Prostate gland (tissue), 2 donors: ENCODE data around the gene NUFIP1. TPM values are rescaled to one million over a fixed set of nuclear protein-coding genes. Genes with fewer than 3 reads are reported as not detected.

Source experiments
- DNase-seq: peaks from one replicate; pipeline ENCODE4 v3.0.0-alpha.2; 2019; ENCODE audit warnings: low spot score
- H3K27ac ChIP-seq, 2 donors: fragments of 200-600 bp; sonication (generic); 2 replicates each; pipeline ENCODE4 v1.5.1; 2017 to 2019
- H3K27me3 ChIP-seq: fragments of 200-600 bp; sonication (generic); replicated peaks from 2 replicates; pipeline ENCODE4 v1.5.1; 2019; ENCODE audit not compliant: insufficient read depth
- H3K36me3 ChIP-seq, 2 donors: fragments of 200-600 bp; sonication (generic); 1 replicate in 1 of 2; 2 replicates in 1 of 2; pipeline versions ENCODE4 v1.5.1 to v1.8.1; 2017 to 2019
- H3K4me1 ChIP-seq: fragments of 200-600 bp; sonication (generic); replicated peaks from 2 replicates; pipeline ENCODE4 v1.5.1; 2019
- H3K4me3 ChIP-seq, 2 donors: fragments of 200-600 bp; sonication (generic); 2 replicates each; pipeline ENCODE4 v1.5.1; 2017 to 2019
- H3K9me3 ChIP-seq: fragments of 200-600 bp; sonication (generic); 2 replicates; pipeline ENCODE4 v1.5.1; 2017
- CTCF ChIP-seq, 4 experiments: fragments of 200-600 bp in 2 of 4; fragments of 450-650 bp in 2 of 4; sonication (generic) in 2 of 4; IDR thresholded peaks; 1 replicate in 3 of 4; 2 replicates in 1 of 4; pipeline ENCODE4 v1.5.1; 2016 to 2019; ENCODE audit warnings: antibody characterized with exemption in 4 of 4, mild to moderate bottlenecking in 2 of 4, moderate library complexity in 2 of 4
- POLR2A ChIP-seq: fragments of 450-650 bp; IDR thresholded peaks from one replicate; pipeline ENCODE4 v1.6.1; 2016; ENCODE audit warnings: antibody characterized with exemption, mild to moderate bottlenecking
- POLR2AphosphoS5 ChIP-seq: sonication (generic); formaldehyde crosslinking; IDR thresholded peaks from one replicate; pipeline ENCODE4 v1.6.1; 2017; ENCODE audit warnings: antibody characterized with exemption
- WGBS: methylation state at CpG from one replicate; pipeline ENCODE4 v1.1.5; 2018; 5-methylcytosine and 5-hydroxymethylcytosine counted together
- intact Hi-C: fragments of 100-400 bp; cut with DNase I; formaldehyde crosslinking; loops from one replicate; pipeline ENCODE4 v1.14.2; 2022
- total RNA-seq, 2 donors: library from RNA; depleted of rRNA; stranded (reverse); fragments of >200 nt; gene quantifications; one replicate each; pipeline ENCODE4 v1.1.0, GENCODE V29; 2016

The NUFIP1 gene
- total RNA-seq, 2 donors from 2014 or later: 3.5 to 6.5 TPM

- Histone ChIP-seq H3K9me3 (no peaks in the 10 kb centered on the region), H3K4me1 (no peaks in the 10 kb centered on the region), H3K27me3 (no peaks in the 10 kb centered on the region), H3K4me3 (no peak overlapping the region), H3K36me3 (no peaks in the 10 kb centered on the region), H3K27ac (no peak overlapping the region)
- WGBS: 92% methylated on average over 2 of the region's 2 CpGs
- TF ChIP-seq CTCF (IDR thresholded peaks at IDR 0.05) (no peak), POLR2AphosphoS5 (no peak), POLR2A (no peak)
- no peak for DNase-seq
- intact Hi-C loops: no loop called here
Measured at GRCh38 chr13:45004096-45004495, 14.8 kb upstream of the NUFIP1 start.

DNA sequence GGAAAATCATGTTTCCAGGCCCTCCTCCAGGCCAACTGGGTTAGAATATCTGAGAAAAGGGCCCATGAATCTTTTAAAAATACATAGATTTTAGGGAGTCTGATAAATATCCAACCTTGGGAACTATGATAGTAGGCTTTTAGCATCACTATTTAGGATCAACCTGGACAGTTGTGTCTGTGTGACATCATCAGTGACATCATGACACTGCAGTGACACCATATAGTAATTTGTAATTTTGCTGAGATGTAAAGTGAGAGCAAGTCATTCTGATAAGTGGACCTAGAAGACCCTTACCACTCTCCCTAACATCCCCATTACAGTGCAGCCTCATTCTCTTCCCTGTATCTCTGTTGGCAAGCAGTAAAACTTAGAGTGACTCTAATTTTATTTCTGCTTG is 14.1 kb upstream of the NUFIP1 start:
- Histone ChIP-seq H3K27ac (no peak overlapping the region), H3K9me3 (no peaks in the 10 kb centered on the region), H3K27me3 (no peaks in the 10 kb centered on the region), H3K36me3 (no peaks in the 10 kb centered on the region), H3K4me1 (no peaks in the 10 kb centered on the region), H3K4me3 (no peak overlapping the region)
- no peak for DNase-seq
- intact Hi-C loops: no loop called here
- TF ChIP-seq POLR2A (no peak), CTCF (IDR thresholded peaks at IDR 0.05) (no peak), POLR2AphosphoS5 (no peak)

DNA sequence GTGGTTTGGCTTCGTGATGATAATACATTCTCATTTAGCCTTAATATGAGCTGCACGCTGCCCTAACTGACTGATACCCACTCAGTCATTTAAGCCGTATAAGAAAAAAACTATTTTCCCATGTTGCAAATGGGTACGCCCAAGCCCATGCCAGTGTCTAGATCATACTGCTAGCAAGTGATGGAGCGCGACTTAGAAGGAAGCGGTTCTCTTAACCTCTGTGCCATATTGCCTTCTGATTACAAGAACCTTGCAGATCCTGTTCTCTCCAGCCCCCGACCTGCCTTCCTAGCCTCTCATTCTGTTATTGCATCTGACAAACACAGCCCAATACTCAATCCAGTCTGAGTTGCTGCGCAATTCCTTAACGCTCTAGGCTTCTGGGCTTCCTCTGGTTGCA is 670 bp upstream of the NUFIP1 start:
- Histone ChIP-seq H3K27me3 (no peaks in the 10 kb centered on the region), H3K4me1 (peaks cover 14% of the 10 kb centered on the region), H3K36me3 (no peaks in the 10 kb centered on the region), H3K9me3 (no peaks in the 10 kb centered on the region), H3K27ac (peak overlapping the region; percentile 75 to 80), H3K4me3 (peak overlapping the region; percentile 83 to 93)
- 3% methylated on average over 10 of the region's 10 CpGs for WGBS
- TF ChIP-seq CTCF (IDR thresholded peaks at IDR 0.05): no peak
- TF ChIP-seq POLR2A: no peak
- no peak for TF ChIP-seq POLR2AphosphoS5
- DNase-seq: no peak
- intact Hi-C loops: no loop called here

DNA sequence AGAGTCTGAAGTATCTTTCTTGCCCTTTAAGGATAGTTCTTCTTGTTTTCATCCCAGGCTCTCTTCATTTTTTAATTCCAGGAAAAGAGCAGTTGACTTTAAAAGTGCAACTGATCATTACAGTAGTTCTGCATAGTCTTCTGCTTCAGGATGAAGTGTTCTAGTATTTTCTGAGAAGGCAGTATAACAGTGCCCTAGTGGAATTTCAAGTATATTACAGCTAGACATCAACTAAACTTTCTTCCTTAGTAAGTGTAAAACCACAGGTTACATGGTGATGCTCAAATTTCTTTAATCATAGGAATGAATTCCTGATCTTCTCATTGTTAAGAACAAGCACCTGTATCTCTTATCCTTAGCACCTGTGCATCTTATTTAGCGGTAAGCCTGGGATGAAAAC is 10.9 kb downstream of the NUFIP1 start:
- H3K4me1 ChIP-seq: no peaks in the 10 kb centered on the region
- TF ChIP-seq POLR2A (no peak), POLR2AphosphoS5 (no peak), CTCF (IDR thresholded peaks at IDR 0.05) (no peak)
- no peaks in the 10 kb centered on the region for H3K27me3 ChIP-seq
- intact Hi-C loops: loop anchor here (10.0 kb wide), 1 partner anchor 924 kb away; no protein-coding TSS in a partner anchor
- no peak for DNase-seq
- H3K9me3 ChIP-seq: no peaks in the 10 kb centered on the region
- peaks cover 0 to 6% of the 10 kb centered on the region in 2 donors for H3K36me3 ChIP-seq
- WGBS: 100% methylated on average over 1 of the region's 1 CpG
- H3K4me3 ChIP-seq: no peak overlapping the region
- no peak overlapping the region for H3K27ac ChIP-seq

DNA sequence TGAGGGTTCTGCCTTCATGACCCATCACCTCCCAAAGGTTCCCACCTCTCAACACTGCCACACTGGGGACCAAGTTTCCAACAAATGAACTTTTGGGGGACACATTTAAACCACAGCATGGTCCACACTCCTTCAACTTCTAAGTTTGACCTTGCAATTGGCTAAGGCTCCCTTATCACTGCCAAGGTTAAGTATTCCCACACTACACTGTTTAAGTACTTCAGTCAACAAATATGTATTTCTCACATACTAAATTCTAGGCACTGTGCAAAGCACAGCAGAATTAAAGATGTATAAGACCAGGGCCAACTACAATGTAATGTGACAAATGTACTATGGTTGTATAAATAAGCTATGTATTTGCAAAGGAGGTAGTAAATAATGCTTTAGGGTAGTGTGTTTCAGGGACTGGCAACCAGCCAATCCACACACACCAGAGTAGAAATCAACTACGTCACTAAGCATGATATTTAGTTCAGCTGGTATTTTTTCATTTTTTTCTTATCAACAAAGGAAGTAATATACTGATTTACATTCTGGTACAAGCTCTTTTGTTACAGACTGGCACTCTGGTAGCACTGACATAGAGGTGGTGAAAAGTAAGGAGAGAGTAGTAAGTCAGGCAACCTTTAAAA is 12.2 kb downstream of the NUFIP1 start:
- no peak for TF ChIP-seq CTCF (IDR thresholded peaks at IDR 0.05)
- TF ChIP-seq POLR2A: no peak
- no peak for TF ChIP-seq POLR2AphosphoS5
- no peak for DNase-seq
- WGBS: 54% methylated on average over 1 of the region's 1 CpG
- no peaks in the 10 kb centered on the region for H3K4me1 ChIP-seq
- H3K36me3 ChIP-seq: peaks cover 0 to 6% of the 10 kb centered on the region in 2 donors
- H3K27ac ChIP-seq: no peak overlapping the region
- H3K9me3 ChIP-seq: no peaks in the 10 kb centered on the region
- no peaks in the 10 kb centered on the region for H3K27me3 ChIP-seq
- no peak overlapping the region for H3K4me3 ChIP-seq
- intact Hi-C loops: loop anchor here (10.0 kb wide), 1 partner anchor 922 kb away; no protein-coding TSS in a partner anchor
